HG02642 (cell line): Measurements from ENCODE around the gene CCDC82.
A peak's percentile ranks its signal among the peaks of the same experiment; 100 is the strongest.

Experiments used
- ATAC-seq: cut with Tn5 transposase; IDR thresholded peaks from one replicate; pipeline ENCODE4 v1.9.1; 2021; ENCODE audit warnings: mild to moderate bottlenecking; ENCODE audit not compliant: unreplicated experiment, poor library complexity

CCDC82 gene

GRCh38 chr11:96366024-96366423 lies 23.7 kb downstream of the CCDC82 start:
- ATAC-seq, result no peak

- no peak for ATAC-seq
These were observed 24.2 kb downstream of the CCDC82 start for GRCh38 chr11:96365493-96365892.

GRCh38 chr11:96361778-96362177 lies 27.9 kb downstream of the CCDC82 start:
- ATAC-seq, result no peak

DNA sequence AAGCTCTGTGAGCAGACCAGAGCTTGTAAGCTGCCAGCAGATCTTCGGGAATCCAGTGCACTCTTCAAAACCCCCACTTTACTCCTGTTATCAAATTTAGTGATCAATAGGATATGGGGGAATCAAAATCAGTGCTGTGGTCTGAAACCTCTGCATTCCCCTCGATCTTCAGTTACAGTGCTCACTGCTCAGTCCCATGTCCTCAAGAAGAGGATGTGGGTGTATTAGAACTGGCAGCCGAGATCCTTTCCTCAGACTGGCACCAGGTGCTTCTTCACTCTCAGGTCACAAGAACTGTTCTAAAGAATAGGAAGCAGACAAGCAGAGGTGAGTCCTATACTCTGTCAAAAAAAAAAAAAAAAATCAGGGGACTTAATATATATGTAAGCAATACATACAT lies 31.4 kb downstream of the CCDC82 start:
- no peak for ATAC-seq

DNA sequence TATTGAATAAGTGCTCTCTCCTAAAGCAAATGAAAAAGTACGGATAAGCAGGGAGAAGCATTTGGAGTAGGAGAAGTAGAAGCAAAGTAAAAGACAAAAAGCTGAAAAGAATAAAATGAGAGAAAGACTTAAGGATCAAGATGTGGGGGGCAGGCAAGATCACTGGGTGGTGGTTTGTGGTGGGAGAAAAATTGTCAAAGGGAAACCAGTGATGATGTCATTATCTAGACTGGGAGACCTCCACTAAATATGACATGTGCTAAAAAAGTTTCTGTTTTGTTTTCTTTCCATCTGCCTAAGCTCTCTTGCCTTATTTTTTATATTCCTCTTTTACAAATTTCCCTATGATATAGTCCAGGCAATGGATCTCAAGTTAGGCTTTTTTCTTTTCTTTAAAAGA lies 31.9 kb downstream of the CCDC82 start:
- ATAC-seq, result no peak

DNA sequence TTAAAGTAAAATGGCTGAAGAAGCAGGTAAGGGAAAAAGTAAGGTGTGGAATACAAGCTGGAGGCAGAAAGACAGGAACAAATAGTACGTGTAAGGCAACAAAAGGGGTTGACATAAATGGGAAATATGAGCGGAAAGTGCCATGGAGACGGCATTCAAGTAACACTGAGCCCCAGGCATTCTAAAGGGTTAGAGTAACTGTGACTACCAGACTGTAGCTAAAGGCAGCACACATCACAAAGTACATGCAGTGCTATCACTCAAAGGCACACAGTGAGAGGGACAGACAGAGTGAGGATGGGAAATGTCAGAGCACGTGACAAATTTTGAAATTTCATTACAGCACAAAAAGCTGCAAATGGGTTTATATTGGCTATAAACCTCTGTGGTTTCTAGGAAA lies 32.9 kb downstream of the CCDC82 start:
- no peak for ATAC-seq

DNA sequence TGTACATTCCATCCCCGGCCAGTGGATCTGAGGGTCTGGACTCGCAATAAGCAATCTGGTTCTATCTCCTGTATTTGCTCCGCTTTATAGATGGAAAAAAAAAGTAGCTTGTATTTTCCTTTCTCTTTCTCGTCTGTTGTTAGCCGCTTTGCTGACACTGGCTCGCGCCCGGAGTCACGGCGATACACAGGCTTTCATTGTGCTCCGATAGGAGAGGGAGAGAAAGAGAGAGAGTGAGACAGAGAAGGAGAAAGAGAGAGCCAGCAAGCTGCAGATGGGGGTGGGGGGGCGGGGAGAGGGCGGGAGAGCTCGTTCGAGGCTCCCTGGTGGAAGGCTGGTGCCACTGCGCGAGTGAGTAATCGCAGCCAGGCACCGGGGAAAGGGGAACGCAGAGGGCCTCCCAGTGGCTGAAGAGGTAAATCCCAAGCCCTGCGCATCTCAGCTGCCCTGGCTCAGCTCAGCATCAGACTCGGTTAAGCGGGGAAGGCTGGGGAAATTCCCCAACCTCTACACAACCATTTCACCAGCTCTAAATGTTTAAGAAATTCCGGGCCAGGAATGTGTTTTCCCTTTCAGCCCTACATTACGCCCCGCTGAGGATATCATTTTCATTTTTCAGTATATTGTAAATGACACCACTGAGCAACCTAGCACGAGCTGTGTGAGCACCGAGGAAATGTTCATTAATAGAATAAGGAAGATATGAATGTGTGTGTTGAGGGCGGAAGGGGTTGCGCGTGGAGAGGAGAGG lies 46.6 kb downstream of the CCDC82 start, which contains the start of gene MAML2:
Gene MAML2 (minus strand): TSS at position 235 of the 751 bp plus-strand sequence. CDS start 1,300 bp downstream, outside the sequence.
- peak; percentile 88 for ATAC-seq

DNA sequence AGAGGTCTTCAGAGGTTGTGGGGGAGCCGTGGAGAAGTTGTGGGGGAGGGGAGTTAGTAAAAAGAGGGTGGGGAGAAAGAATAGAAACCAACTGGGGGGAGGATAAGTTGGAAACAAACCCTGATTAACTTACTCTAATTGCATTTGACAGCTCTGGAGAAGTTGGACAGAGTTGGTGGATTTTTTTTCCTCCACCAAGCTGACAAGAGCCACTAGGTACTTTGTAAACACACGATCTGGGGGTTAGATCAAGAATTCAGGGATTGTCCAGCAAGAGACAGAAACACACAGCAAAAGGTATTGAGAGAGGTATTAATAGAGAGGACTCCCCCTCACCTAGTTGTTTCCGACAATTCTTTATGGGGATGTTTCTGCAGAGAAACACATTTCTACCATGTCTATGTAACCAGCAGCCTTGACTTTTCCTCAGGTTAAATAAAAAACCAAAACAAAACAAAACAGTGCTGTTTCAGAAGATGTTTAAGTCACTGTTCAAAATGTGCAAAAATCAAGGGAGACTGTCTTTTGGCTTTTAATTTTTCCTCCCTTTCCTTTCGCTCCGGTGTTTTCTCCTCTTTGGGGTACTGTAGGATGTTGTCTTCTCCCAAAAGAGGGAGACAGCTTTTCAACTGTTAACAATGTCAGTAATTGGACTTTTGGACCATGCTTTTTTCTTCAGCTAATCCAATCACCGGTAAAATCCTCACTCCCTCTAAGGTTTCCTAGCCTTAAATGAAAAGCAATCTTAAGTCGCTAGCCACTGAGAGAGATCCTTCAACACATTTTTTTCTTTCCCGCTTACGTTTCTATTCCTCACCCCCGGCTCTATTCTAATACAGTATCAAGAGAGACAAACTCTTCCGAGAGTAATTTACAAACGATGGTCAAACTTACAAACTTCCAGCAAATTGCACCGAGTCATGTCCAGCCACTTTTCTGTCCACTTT lies 47.4 kb downstream of the CCDC82 start:
- no peak for ATAC-seq

- peak; percentile 26 for ATAC-seq
These were observed 48.3 kb downstream of the CCDC82 start for GRCh38 chr11:96341211-96342013.

DNA sequence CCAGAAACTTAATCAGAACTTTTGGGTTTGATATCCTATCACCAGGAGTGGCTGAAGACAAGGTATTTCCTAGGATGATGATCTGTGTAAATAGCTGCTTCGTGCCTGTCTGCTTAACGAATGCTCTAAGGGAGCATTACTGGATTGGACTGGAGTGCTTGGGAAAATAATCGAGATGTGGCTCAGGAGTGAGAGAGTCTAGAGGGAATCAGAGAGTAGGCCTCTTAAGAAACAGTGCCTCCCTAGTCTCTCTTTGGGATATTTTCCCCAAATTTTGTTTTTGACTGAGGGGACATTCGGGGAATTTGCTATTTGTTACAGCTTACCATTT lies 49.2 kb downstream of the CCDC82 start:
- ATAC-seq, result no peak

GRCh38 chr11:96339706-96340554 lies 49.8 kb downstream of the CCDC82 start:
- ATAC-seq, result no peak

- peak; percentile 47 for ATAC-seq
These were observed 50.6 kb downstream of the CCDC82 start for GRCh38 chr11:96338910-96339705.

- ATAC-seq, result peak; percentile 38
These were observed 51.9 kb downstream of the CCDC82 start for GRCh38 chr11:96337541-96338431.

DNA sequence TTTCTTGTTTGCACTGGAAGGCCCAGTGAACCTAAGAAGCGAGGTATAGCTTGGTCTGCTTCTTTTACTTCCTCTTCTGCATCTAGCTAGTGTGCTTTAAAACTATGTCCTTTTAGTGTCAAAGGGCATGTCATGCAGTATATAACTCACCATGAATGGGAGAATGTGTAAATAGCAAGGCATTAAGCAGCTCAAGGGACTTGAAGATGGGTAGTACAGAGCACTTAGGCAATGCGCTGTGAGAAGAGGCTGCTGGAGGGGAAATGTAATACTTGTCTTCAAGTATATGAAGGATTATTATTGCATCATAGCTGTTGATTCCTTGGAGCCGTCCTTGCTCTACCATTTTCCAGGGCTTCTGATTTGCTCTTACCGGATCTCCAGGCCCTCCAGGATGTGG lies 54.3 kb downstream of the CCDC82 start:
- ATAC-seq, result no peak

DNA sequence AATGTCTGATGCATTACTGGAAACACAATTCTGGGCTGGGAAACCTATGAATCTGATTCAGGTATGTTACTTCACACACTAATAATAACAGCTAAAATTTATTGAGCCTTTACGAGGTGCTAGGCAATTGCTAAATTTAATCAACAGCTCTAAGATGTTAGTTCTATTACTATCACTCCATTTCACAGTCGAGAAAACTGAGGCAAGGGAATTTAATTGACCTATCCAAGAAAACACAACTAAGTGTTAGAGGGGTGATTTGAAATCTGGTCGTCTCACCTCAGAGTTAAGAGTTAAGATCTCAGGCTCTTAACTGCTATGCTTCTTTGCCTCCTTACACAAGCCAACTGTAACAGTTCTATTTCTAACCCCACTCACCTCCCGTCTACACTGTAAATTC lies 55.5 kb downstream of the CCDC82 start:
- ATAC-seq, result no peak

GRCh38 chr11:96333191-96333719 lies 56.5 kb downstream of the CCDC82 start:
- ATAC-seq, result no peak

- no peak for ATAC-seq
These were observed 57.5 kb downstream of the CCDC82 start for GRCh38 chr11:96332126-96332771.
